Kidney (tissue), 14 donors: ENCODE measurements around the gene AP2A2. TPM values are rescaled to one million over a fixed set of nuclear protein-coding genes. Genes with fewer than 3 reads are reported as not detected.
A peak's percentile ranks its signal among the peaks of the same experiment; 100 is the strongest.

Experiments
- DNase-seq, 5 donors: peaks; one replicate each; pipeline ENCODE4 v3.0.0-alpha.2; 2013 to 2020
- FAIRE-seq: peaks from 2 replicates; lab custom pipeline; 2012; peaks lifted over from hg19 to GRCh38; lab: Jason Lieb, UNC
- H3K27ac ChIP-seq, 2 donors: one replicate each; pipeline ENCODE4 v1.7.0; 2013; ENCODE audit warnings: low read depth in 2 of 2, low read length in 2 of 2, inconsistent platforms in 1 of 2
- H3K27me3 ChIP-seq: one replicate; pipeline ENCODE4 v1.7.1; 2013; ENCODE audit warnings: low read length, inconsistent platforms; ENCODE audit not compliant: control insufficient read depth, insufficient read depth
- H3K36me3 ChIP-seq, 3 donors: one replicate each; pipeline versions ENCODE4 v1.7.0 to v1.7.1; 2013; ENCODE audit warnings: low read length in 3 of 3, control low read depth in 1 of 3, inconsistent platforms in 1 of 3; ENCODE audit not compliant: insufficient read depth in 3 of 3, control insufficient read depth in 2 of 3
- H3K4me1 ChIP-seq, 3 donors: one replicate each; pipeline versions ENCODE4 v1.7.0 to v1.7.1; 2013; ENCODE audit warnings: low read length in 3 of 3, inconsistent platforms in 1 of 3, low read depth in 1 of 3; ENCODE audit not compliant: control insufficient read depth in 2 of 3, insufficient read depth in 2 of 3
- H3K4me3 ChIP-seq, 3 donors: one replicate each; pipeline versions ENCODE4 v1.7.0 to v1.8.1; 2013; ENCODE audit warnings: low read length in 3 of 3, control low read depth in 1 of 3, inconsistent platforms in 1 of 3
- H3K9ac ChIP-seq, 3 donors: one replicate each; pipeline versions ENCODE4 v1.7.0 to v1.7.1; 2013; ENCODE audit warnings: low read length in 3 of 3, control low read depth in 1 of 3, inconsistent platforms in 1 of 3
- H3K9me3 ChIP-seq, 3 donors: one replicate each; pipeline versions ENCODE4 v1.7.0 to v1.7.1; 2013; ENCODE audit warnings: low read length in 3 of 3, control low read depth in 1 of 3, inconsistent platforms in 1 of 3; ENCODE audit not compliant: control insufficient read depth in 2 of 3, insufficient read depth in 1 of 3
- intact Hi-C: fragments of 100-400 bp; cut with DNase I; formaldehyde crosslinking; loops from one replicate; pipeline ENCODE4 v1.11.1; 2022
- polyA plus RNA-seq: library from polyadenylated mRNA; stranded (reverse); fragments of 350-450 nt; fragmentation: Illumina TruSeq; extraction: RNeasy Lipid Tissue Mini Kit (QIAGEN cat#74804); gene quantifications from one replicate; pipeline ENCODE4 v1.2.3, GENCODE V29; 2014; ENCODE audit warnings: low read depth, low replicate concordance; ENCODE audit not compliant: insufficient read depth
- total RNA-seq: library from RNA; stranded (reverse); fragmentation: NEBNext Ultra II Directional; extraction: Animal tissue kit (Norgen Biotek cat#: 25700); gene quantifications from one replicate; pipeline ENCODE4 v1.2.1, GENCODE V29; 2021
- TF ChIP-seq, protein P1 (sequence below): IDR thresholded peaks from 3 replicates; pipeline ENCODE4 v1.5.1; 2012; ENCODE audit warnings: mild to moderate bottlenecking, moderate library complexity, borderline replicate concordance; ENCODE audit not compliant: insufficient read depth; ENCODE audit errors: extremely low read depth
- donor health status: control.
- donor health status: control.
- donor health status: control.
- donor health status: control.
- donor health status: control.
- donor health status: DM: yes; HTN: yes; CAD: no.
- donor health status: Normal renal cell carcinoma (clear cell type).

Gene AP2A2
- total and polyA plus RNA-seq, 2 donors from 2014 or later: 76.5 to 144 TPM

DNA sequence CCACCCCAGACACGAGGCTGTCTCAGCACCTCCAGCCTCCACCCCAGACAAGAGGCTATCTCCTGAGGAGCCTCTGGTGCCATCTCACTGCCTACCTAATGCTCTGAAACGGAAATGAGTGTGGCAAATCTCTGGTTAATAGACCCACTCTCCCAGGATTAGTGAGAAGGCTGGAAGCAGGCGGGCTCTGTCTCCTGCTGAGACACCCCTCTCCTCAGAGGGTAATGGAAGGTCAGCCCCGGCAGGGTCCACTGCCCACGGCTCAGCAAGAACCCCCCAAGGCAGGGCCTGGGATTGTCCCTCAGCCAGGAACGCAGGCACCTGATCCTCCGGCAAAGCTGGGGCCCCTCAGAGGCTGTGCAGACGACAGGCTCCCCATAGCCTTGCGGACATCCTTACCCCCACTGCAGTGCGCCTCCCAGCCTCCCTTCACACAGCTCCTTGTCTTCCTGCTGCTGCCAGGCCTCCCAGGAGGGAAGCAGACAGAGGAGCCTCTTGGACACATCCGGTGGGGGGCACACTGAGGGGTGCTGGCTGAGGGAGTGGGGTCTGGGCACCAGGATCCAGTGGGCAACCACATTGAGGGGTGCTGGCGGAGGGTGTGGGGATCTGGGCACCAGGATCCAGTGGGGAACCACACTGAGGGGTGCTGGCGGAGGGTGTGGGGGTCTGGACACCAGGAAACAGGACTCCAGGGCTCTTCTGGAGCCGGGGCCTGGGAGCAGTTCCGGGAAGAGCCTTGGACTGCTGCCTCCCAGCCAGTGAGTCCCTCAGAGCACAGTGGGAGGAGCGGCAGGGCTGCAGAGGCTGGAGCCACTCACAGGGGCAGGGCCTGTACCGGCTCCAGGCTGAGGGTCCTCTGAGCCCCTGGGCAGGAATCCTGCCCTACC lies 28.2 kb upstream of the AP2A2 start:
- intact Hi-C loops: no loop called here
- Histone ChIP-seq H3K4me3 (no peak overlapping the region), H3K27me3 (no peaks in the 10 kb centered on the region), H3K4me1 (no peaks in the 10 kb centered on the region), H3K9me3 (no peaks in the 10 kb centered on the region), H3K9ac (no peak overlapping the region), H3K27ac (no peak overlapping the region), H3K36me3 (peaks cover 4 to 24% (median 17%) of the 10 kb centered on the region in 3 donors)
- FAIRE-seq (no peak), DNase-seq (peak in 3 of 5 donors; percentile 40 to 55 (median 53))
- TF ChIP-seq, protein P1, sequence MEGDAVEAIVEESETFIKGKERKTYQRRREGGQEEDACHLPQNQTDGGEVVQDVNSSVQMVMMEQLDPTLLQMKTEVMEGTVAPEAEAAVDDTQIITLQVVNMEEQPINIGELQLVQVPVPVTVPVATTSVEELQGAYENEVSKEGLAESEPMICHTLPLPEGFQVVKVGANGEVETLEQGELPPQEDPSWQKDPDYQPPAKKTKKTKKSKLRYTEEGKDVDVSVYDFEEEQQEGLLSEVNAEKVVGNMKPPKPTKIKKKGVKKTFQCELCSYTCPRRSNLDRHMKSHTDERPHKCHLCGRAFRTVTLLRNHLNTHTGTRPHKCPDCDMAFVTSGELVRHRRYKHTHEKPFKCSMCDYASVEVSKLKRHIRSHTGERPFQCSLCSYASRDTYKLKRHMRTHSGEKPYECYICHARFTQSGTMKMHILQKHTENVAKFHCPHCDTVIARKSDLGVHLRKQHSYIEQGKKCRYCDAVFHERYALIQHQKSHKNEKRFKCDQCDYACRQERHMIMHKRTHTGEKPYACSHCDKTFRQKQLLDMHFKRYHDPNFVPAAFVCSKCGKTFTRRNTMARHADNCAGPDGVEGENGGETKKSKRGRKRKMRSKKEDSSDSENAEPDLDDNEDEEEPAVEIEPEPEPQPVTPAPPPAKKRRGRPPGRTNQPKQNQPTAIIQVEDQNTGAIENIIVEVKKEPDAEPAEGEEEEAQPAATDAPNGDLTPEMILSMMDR: no peak

DNA sequence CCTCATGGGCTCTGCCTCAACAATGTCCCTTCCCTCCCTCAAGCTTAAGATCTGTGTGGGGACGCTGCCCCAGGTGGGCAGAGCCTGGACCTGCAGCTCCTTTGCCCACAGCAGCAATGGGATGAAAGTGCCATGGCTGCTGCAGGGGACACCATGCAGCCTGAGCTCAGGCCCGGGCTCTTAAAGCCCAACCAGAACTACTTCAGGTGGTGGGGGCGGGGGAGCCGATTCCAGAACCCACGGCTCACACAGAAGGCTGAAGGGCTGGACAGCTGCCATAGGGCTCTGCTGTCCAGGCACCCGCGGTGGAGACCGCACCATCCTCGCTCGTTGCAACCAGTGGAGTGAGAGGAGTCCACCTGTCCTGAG lies 27.5 kb upstream of the AP2A2 start:
- Histone ChIP-seq H3K27ac (no peak overlapping the region), H3K36me3 (peaks cover 4 to 31% (median 22%) of the 10 kb centered on the region in 3 donors)

DNA sequence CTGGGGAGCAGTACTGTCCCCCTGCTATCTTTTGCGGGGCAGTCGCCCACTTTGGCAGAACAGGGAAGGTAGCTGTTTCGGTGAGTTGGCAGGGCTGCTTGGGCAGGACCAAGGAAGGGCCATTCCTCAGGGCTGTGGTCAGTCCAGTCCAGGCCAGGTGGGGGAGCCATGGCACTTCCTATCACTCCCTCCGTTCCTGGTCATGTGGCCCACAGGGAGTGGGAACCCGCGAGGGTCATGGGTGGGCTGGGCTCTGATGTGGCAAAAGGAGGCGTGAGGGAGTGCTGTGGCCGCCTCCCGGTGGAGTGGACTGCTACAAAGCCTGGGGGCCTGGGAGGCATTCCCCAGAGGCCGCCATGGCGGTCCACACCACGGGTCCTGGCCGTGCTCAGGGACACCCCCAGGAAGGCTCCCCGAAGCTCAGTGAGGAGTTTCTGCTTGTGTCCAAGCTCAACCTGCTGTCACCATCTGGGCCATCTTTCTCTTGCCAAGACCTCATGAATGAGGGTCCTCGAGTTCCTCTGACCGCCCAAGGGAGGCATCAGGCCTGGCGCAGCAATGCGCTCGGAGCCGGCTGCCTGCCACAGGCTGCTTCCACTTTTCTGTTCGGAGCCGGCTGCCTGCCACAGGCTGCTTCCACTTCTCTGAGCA lies 27.0 kb upstream of the AP2A2 start:
- Histone ChIP-seq H3K27me3 (no peaks in the 10 kb centered on the region), H3K4me1 (no peaks in the 10 kb centered on the region), H3K4me3 (no peak overlapping the region), H3K36me3 (peaks cover 4 to 32% (median 23%) of the 10 kb centered on the region in 3 donors), H3K9ac (no peak overlapping the region), H3K9me3 (no peaks in the 10 kb centered on the region), H3K27ac (no peak overlapping the region)
- no peak for FAIRE-seq
- TF ChIP-seq, protein P1: peak; percentile 28
- intact Hi-C loops: no loop called here
- DNase-seq: peak in 3 of 5 donors; percentile 21 to 46 (median 33)

More for the DNA sequence above, 27.5 kb upstream of the AP2A2 start:
- DNase-seq (peak in 4 of 5 donors; percentile 52 to 72 (median 58)), FAIRE-seq (no peak)
- Histone ChIP-seq H3K4me3 (no peak overlapping the region), H3K9ac (no peak overlapping the region), H3K9me3 (no peaks in the 10 kb centered on the region), H3K27me3 (no peaks in the 10 kb centered on the region), H3K4me1 (no peaks in the 10 kb centered on the region)
- TF ChIP-seq, protein P1: no peak
- intact Hi-C loops: no loop called here
